A673 (cell line): ENCODE results near the gene CCL17. TPM values are rescaled to one million over a fixed set of nuclear protein-coding genes. Genes with fewer than 3 reads are reported as not detected.

Source experiments
- BruUV-seq: library from RNA; stranded (reverse); fragments of 400-500 nt; replicated peaks from 2 replicates; lab custom pipeline; 2021; lab: Mats Ljungman, UMichigan
- CTCF ChIA-PET: fragments of 300-600 bp; sonication (Branson Sonifier 250); formaldehyde crosslinking; loops from one replicate; lab custom pipeline; 2022; ENCODE audit warnings: antibody characterized with exemption; lab: Charles Lee
- POLR2A ChIA-PET: fragments of 300-600 bp; sonication (Branson Sonifier 250); formaldehyde crosslinking; loops from one replicate; lab custom pipeline; 2022; ENCODE audit warnings: antibody characterized with exemption; ENCODE audit not compliant: low non-redundant PET; lab: Charles Lee
- DNase-seq: peaks from one replicate; pipeline ENCODE4 v3.0.0-alpha.2; 2015; ENCODE audit warnings: low spot score
- H3K27ac ChIP-seq: fragments of 200-600 bp; sonication (generic); 2 replicates; pipeline ENCODE4 v1.5.1; 2016; ENCODE audit warnings: mixed run types, low read depth, mild to moderate bottlenecking, mixed read lengths, antibody characterized with exemption, low read length; ENCODE audit not compliant: poor library complexity, severe bottlenecking
- H3K27me3 ChIP-seq: fragments of 200-600 bp; sonication (generic); replicated peaks from 2 replicates; pipeline ENCODE4 v1.6.1; 2017; ENCODE audit warnings: mixed run types, low read depth, mild to moderate bottlenecking, mixed read lengths, antibody characterized with exemption, low read length; ENCODE audit not compliant: insufficient read depth, poor library complexity
- H3K36me3 ChIP-seq: fragments of 200-600 bp; sonication (generic); 2 replicates; pipeline ENCODE4 v1.6.1; 2016; ENCODE audit warnings: mixed run types, mild to moderate bottlenecking, mixed read lengths, antibody characterized with exemption, low read length; ENCODE audit not compliant: insufficient read depth, poor library complexity, severe bottlenecking
- H3K4me1 ChIP-seq: fragments of 200-600 bp; sonication (generic); 2 replicates; pipeline ENCODE4 v1.6.1; 2017; ENCODE audit warnings: mixed run types, mild to moderate bottlenecking, mixed read lengths, antibody characterized with exemption, low read length; ENCODE audit not compliant: insufficient read depth, poor library complexity, severe bottlenecking
- H3K4me3 ChIP-seq: fragments of 200-600 bp; sonication (generic); 2 replicates; pipeline ENCODE4 v1.5.1; 2016; ENCODE audit warnings: low read depth, mixed run types, mild to moderate bottlenecking, mixed read lengths, low read length; ENCODE audit not compliant: poor library complexity, severe bottlenecking
- H3K9me3 ChIP-seq: fragments of 200-600 bp; sonication (generic); 2 replicates; pipeline ENCODE4 v1.6.1; 2016; ENCODE audit warnings: mixed run types, low read depth, mild to moderate bottlenecking, mixed read lengths, antibody characterized with exemption, low read length; ENCODE audit not compliant: poor library complexity, severe bottlenecking
- EZH2 ChIP-seq: fragments of 200-600 bp; sonication (generic); IDR thresholded peaks from 2 replicates; pipeline ENCODE4 v1.6.1; 2017; ENCODE audit warnings: borderline replicate concordance, low read depth, mild to moderate bottlenecking, mixed read lengths, antibody characterized with exemption, low read length; ENCODE audit not compliant: poor library complexity, severe bottlenecking
- intact Hi-C: fragments of 100-400 bp; cut with micrococcal nuclease; formaldehyde crosslinking; loops from one replicate; pipeline ENCODE4 v1.10.0; 2022; ENCODE audit not compliant: unreplicated experiment
- total RNA-seq: library from RNA; stranded (reverse); gene quantifications from 2 replicates; pipeline ENCODE4 v1.2.3, GENCODE V29; 2021
- TF ChIP-seq, protein P1 (sequence below): fragments of 300-800, 200-600 bp; sonication (generic); conservative IDR thresholded peaks from 2 replicates; pipeline ENCODE4 v1.5.1; 2017; ENCODE audit warnings: low read depth, mild to moderate bottlenecking, antibody characterized with exemption, low read length, moderate library complexity, mixed read lengths

The CCL17 gene
- total RNA-seq, 1 experiment from 2014 or later, result not detected

DNA sequence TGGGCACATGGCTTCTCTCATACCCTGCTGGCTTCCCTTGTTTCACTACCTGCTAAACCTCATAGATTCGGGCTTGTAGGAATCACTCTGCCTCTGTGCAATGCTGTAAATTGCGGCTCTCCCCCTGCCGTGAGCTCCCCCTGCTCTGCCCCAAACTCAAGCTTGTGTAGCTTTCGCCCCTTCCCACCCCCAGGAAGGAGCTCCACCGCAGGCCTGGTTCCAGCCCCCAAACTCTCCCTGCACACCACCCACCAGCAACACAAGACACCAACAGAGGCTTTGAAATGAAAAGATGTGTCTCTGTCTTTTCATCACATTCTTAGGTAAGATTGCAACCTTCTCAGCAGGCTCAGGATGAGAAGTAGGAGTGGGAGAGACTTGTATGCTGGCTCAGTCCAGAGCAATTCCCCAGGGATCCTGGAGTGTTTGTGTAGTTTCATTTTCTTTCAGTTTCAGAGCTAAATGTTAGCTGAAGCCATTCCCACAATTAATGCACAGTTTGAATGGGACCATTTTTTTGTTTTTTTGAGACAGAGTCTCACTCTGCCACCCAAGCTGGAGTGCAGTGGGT is 18.1 kb upstream of the CCL17 start:
- intact Hi-C loops, result no loop called here
- Histone ChIP-seq H3K4me3 (no peak overlapping the region), H3K27ac (no peak overlapping the region), H3K4me1 (peaks cover 4% of the 10 kb centered on the region), H3K27me3 (no peaks in the 10 kb centered on the region), H3K36me3 (no peaks in the 10 kb centered on the region), H3K9me3 (no peaks in the 10 kb centered on the region)
- CTCF ChIA-PET, result interaction anchor here (0.5 kb wide), 1 partner anchor 428 kb away, joined by 6 read pairs; no protein-coding TSS in a partner anchor
- POLR2A ChIA-PET, result no interaction called here
- BruUV-seq, result no TSS peak
- peak; percentile 60 for DNase-seq
- no peak for TF ChIP-seq EZH2
- TF ChIP-seq, protein P1, sequence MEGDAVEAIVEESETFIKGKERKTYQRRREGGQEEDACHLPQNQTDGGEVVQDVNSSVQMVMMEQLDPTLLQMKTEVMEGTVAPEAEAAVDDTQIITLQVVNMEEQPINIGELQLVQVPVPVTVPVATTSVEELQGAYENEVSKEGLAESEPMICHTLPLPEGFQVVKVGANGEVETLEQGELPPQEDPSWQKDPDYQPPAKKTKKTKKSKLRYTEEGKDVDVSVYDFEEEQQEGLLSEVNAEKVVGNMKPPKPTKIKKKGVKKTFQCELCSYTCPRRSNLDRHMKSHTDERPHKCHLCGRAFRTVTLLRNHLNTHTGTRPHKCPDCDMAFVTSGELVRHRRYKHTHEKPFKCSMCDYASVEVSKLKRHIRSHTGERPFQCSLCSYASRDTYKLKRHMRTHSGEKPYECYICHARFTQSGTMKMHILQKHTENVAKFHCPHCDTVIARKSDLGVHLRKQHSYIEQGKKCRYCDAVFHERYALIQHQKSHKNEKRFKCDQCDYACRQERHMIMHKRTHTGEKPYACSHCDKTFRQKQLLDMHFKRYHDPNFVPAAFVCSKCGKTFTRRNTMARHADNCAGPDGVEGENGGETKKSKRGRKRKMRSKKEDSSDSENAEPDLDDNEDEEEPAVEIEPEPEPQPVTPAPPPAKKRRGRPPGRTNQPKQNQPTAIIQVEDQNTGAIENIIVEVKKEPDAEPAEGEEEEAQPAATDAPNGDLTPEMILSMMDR, result no peak

- no peaks in the 10 kb centered on the region for H3K9me3 ChIP-seq
- ChIA-PET POLR2A (no interaction called here), CTCF (no interaction called here)
- no peak overlapping the region for H3K4me3 ChIP-seq
- H3K27me3 ChIP-seq, result no peaks in the 10 kb centered on the region
- no TSS peak for BruUV-seq
- DNase-seq, result no peak
- no peaks in the 10 kb centered on the region for H3K36me3 ChIP-seq
- H3K27ac ChIP-seq, result no peak overlapping the region
- TF ChIP-seq EZH2, result no peak
- TF ChIP-seq, protein P1, result no peak
- intact Hi-C loops, result no loop called here
- peaks cover 4% of the 10 kb centered on the region for H3K4me1 ChIP-seq
Observed at GRCh38 chr16:57387598-57388354, 16.8 kb upstream of the CCL17 start.

DNA sequence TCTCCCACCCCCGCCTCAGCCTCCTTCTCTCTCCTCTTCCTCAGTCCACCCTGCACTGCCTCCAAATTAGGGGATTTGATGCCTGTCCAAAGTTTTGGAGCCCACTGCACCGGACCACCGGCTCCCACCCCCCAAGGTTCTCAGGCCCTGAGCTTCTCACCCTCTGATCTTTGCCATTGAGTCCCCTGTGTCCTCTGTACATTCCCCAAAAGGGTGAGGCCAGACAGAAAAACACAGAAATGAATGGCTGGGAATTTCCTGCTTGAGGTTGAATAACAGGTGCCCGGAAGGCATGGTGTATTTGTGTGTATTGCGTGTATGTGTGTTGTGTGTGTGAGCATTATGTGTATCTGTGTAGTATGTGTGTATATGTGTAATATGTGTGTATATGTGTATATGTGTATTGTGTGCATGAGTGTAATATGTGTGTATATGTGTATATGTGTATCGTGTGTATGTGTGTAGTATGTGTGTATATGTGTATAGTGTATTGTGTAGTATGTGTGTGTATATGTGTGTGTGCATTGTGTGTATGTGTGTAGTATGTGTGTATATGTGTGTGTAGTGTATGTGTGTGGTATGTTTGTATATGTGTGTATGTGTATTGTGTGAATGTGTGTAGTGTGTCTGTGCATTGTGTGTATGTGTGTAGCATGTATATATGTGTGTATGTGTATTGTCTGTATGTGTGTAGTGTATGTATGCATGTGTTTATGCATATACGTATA is 16.0 kb upstream of the CCL17 start:
- ChIA-PET POLR2A (no interaction called here), CTCF (no interaction called here)
- no peaks in the 10 kb centered on the region for H3K36me3 ChIP-seq
- H3K27me3 ChIP-seq, result no peaks in the 10 kb centered on the region
- no peaks in the 10 kb centered on the region for H3K9me3 ChIP-seq
- BruUV-seq, result no TSS peak
- H3K4me1 ChIP-seq, result peaks cover 4% of the 10 kb centered on the region
- H3K4me3 ChIP-seq, result no peak overlapping the region
- H3K27ac ChIP-seq, result no peak overlapping the region
- intact Hi-C loops, result no loop called here
- DNase-seq, result no peak
- TF ChIP-seq EZH2, result no peak
- TF ChIP-seq, protein P1, result no peak
